Superior temporal gyrus (tissue), 1 donor: ENCODE data around the gene SMARCA1.

Experiments
- DNase-seq: peaks from one replicate; pipeline ENCODE4 v3.0.0-alpha.2; 2016; ENCODE audit errors: extremely low spot score

The SMARCA1 gene

GRCh38 chrX:129529685-129530281 is 6.5 kb upstream of the SMARCA1 start:
- DNase-seq, result no peak

GRCh38 chrX:129525896-129526295 is 2.6 kb upstream of the SMARCA1 start:
- no peak for DNase-seq

GRCh38 chrX:129525162-129525561 is 1.9 kb upstream of the SMARCA1 start:
- DNase-seq, result no peak

- no peak for DNase-seq
These were observed 1.1 kb upstream of the SMARCA1 start for GRCh38 chrX:129524250-129524850.

- DNase-seq, result no peak
These were observed 859 bp downstream of the SMARCA1 start for GRCh38 chrX:129522184-129523078.

- DNase-seq, result no peak
These were observed 3.1 kb downstream of the SMARCA1 start for GRCh38 chrX:129520151-129520550.

- no peak for DNase-seq
These were observed 6.9 kb downstream of the SMARCA1 start for GRCh38 chrX:129516402-129516801.

- no peak for DNase-seq
These were observed 10.9 kb downstream of the SMARCA1 start for GRCh38 chrX:129512409-129512808.

GRCh38 chrX:129511689-129512088 is 11.6 kb downstream of the SMARCA1 start:
- no peak for DNase-seq

- no peak for DNase-seq
These were observed 13.0 kb downstream of the SMARCA1 start for GRCh38 chrX:129510331-129510730.

- no peak for DNase-seq
These were observed 26.0 kb downstream of the SMARCA1 start for GRCh38 chrX:129497146-129497843.

- no peak for DNase-seq
These were observed 26.7 kb downstream of the SMARCA1 start for GRCh38 chrX:129496625-129497024.

- no peak for DNase-seq
These were observed 27.4 kb downstream of the SMARCA1 start for GRCh38 chrX:129495900-129496299.

GRCh38 chrX:129494887-129495286 is 28.4 kb downstream of the SMARCA1 start:
- no peak for DNase-seq

GRCh38 chrX:129493643-129494042 is 29.6 kb downstream of the SMARCA1 start:
- DNase-seq, result no peak

- no peak for DNase-seq
These were observed 33.0 kb downstream of the SMARCA1 start for GRCh38 chrX:129490330-129490729.

- no peak for DNase-seq
These were observed 34.9 kb downstream of the SMARCA1 start for GRCh38 chrX:129488359-129488758.

- no peak for DNase-seq
These were observed 42.4 kb downstream of the SMARCA1 start for GRCh38 chrX:129480889-129481288.

- no peak for DNase-seq
These were observed 44.8 kb downstream of the SMARCA1 start for GRCh38 chrX:129478516-129478915.

GRCh38 chrX:129472116-129472515 is 51.2 kb downstream of the SMARCA1 start:
- no peak for DNase-seq

GRCh38 chrX:129462707-129463106 is 60.6 kb downstream of the SMARCA1 start:
- peak; percentile 42 for DNase-seq

GRCh38 chrX:129461801-129462456 is 61.4 kb downstream of the SMARCA1 start:
- DNase-seq, result peak; percentile 26
